GM12878 (cell line): ENCODE measurements around the gene DCAF5. TPM values are rescaled to one million over a fixed set of nuclear protein-coding genes. Genes with fewer than 3 reads are reported as not detected.

Experiments
- ATAC-seq: fragments of 200-7000 bp; cut with Tn5 transposase; 3 replicates; pipeline ENCODE4 v1.9.1; 2020; ENCODE audit warnings: mild to moderate bottlenecking, moderate library complexity
- BruUV-seq: library from RNA; stranded (reverse); fragments of 400-500 nt; replicated peaks from 2 replicates; lab custom pipeline; 2021; lab: Mats Ljungman, UMichigan
- CTCF ChIA-PET: fragments of 300-600 bp; sonication (Branson Sonifier 250); formaldehyde crosslinking; extraction: SDS; loops from one replicate; lab custom pipeline; 2021; ENCODE audit warnings: inconsistent platforms; lab: Yijun Ruan, JAX
- POLR2A ChIA-PET: fragments of 350-600 bp; formaldehyde crosslinking; extraction: SDS; loops from one replicate; lab custom pipeline; 2021; ENCODE audit warnings: inconsistent platforms; lab: Charles Lee
- RAD21 ChIA-PET: fragments of 300-600 bp; sonication (Branson Sonifier 250); formaldehyde crosslinking; loops from one replicate; lab custom pipeline; 2023; ENCODE audit warnings: antibody characterized with exemption; ENCODE audit not compliant: unreplicated experiment; lab: Charles Lee
- SMC1A ChIA-PET: fragments of 300-600 bp; sonication (Branson Sonifier 250); formaldehyde crosslinking; loops from one replicate; lab custom pipeline; 2023; ENCODE audit not compliant: unreplicated experiment, uncharacterized antibody; lab: Charles Lee
- DNase-seq: peaks from one replicate; pipeline ENCODE4 v3.0.0-alpha.2; 2011; ENCODE audit warnings: low read depth, low spot score
- FAIRE-seq: peaks from 3 replicates; lab custom pipeline; 2011; peaks lifted over from hg19 to GRCh38; lab: Jason Lieb, UNC
- H2AFZ ChIP-seq: 2 replicates; pipeline ENCODE4 v1.6.0; 2011; ENCODE audit warnings: low read depth, low read length, control low read depth; ENCODE audit not compliant: control insufficient read depth
- H3K27ac ChIP-seq: 2 replicates; pipeline ENCODE4 v1.5.1; 2011; ENCODE audit warnings: control low read depth; ENCODE audit not compliant: control insufficient read depth, insufficient read depth
- H3K27me3 ChIP-seq, 2 experiments: replicated peaks in 1 of 2; 2 replicates each; pipeline versions ENCODE4 v1.6.0 to v1.6.1; 2011; ENCODE audit warnings: low read length in 1 of 2; ENCODE audit not compliant: control insufficient read depth in 2 of 2, insufficient read depth in 2 of 2
- H3K36me3 ChIP-seq, 2 experiments: 2 replicates each; pipeline ENCODE4 v1.5.1; 2011; ENCODE audit warnings: low read length in 1 of 2; ENCODE audit not compliant: control insufficient read depth in 2 of 2, insufficient read depth in 2 of 2
- H3K4me1 ChIP-seq: 2 replicates; pipeline ENCODE4 v1.6.1; 2011; ENCODE audit warnings: mild to moderate bottlenecking, low read length, moderate library complexity, mixed read lengths; ENCODE audit not compliant: control insufficient read depth, insufficient read depth
- H3K4me2 ChIP-seq: 2 replicates; pipeline ENCODE4 v1.6.0; 2011; ENCODE audit warnings: control low read depth; ENCODE audit not compliant: control insufficient read depth, insufficient read depth
- H3K4me3 ChIP-seq: fragments of 200-600 bp; sonication (generic); 2 replicates; pipeline ENCODE4 v1.5.1; 2016
- H3K79me2 ChIP-seq: 2 replicates; pipeline ENCODE4 v1.6.0; 2011; ENCODE audit warnings: low read length; ENCODE audit not compliant: control insufficient read depth, insufficient read depth
- H3K9ac ChIP-seq: 2 replicates; pipeline ENCODE4 v1.8.0; 2011; ENCODE audit warnings: low read length, control low read depth, mixed read lengths; ENCODE audit not compliant: control insufficient read depth, insufficient read depth
- H3K9me3 ChIP-seq: replicated peaks from 3 replicates; pipeline ENCODE4 v1.5.1; 2011; ENCODE audit warnings: mild to moderate bottlenecking, low read length; ENCODE audit not compliant: control insufficient read depth, insufficient read depth
- H4K20me1 ChIP-seq: 2 replicates; pipeline ENCODE4 v1.6.0; 2011; ENCODE audit not compliant: control insufficient read depth, insufficient read depth
- BHLHE40 ChIP-seq, 2 experiments: fragments of 450-650 bp in 1 of 2; IDR thresholded peaks; 2 replicates each; pipeline ENCODE4 v1.6.1; 2011 to 2017; ENCODE audit warnings: low read depth in 2 of 2, borderline replicate concordance in 1 of 2, improper control_type of control experiment in 1 of 2, low read length in 1 of 2, mild to moderate bottlenecking in 1 of 2
- DPF2 ChIP-seq: fragments of 450-650 bp; IDR thresholded peaks from 2 replicates; pipeline ENCODE4 v1.6.1; 2017; ENCODE audit warnings: mild to moderate bottlenecking
- EP300 ChIP-seq, 2 experiments: fragments of 150-350 bp in 1 of 2; IDR thresholded peaks; 2 replicates each; pipeline ENCODE4 v1.6.1; 2011 to 2012; ENCODE audit warnings: low read depth in 2 of 2, low read length in 2 of 2, borderline replicate concordance in 1 of 2, improper control_type of control experiment in 1 of 2, inconsistent platforms in 1 of 2; ENCODE audit not compliant: control insufficient read depth in 1 of 2
- USF1 ChIP-seq: IDR thresholded peaks from 2 replicates; pipeline ENCODE4 v1.6.1; 2011; ENCODE audit warnings: borderline replicate concordance, low read depth, mild to moderate bottlenecking, moderate library complexity, mixed read lengths, low read length; ENCODE audit not compliant: insufficient read depth; ENCODE audit errors: extremely low read length
- WGBS: methylation state at CpG from one replicate; pipeline ENCODE4 v1.1.6; 2016; ENCODE audit warnings: low lambda C conversion rate; ENCODE audit not compliant: insufficient replicate concordance, insufficient coverage; ENCODE audit errors: missing lambda C conversion rate; 5-methylcytosine and 5-hydroxymethylcytosine counted together
- in situ Hi-C: fragments of 300-500 bp; cut with MboI; formaldehyde crosslinking; loops from 9 replicates; pipeline ENCODE4 v1.14.3; 2018; ENCODE audit warnings: mixed read lengths
- intact Hi-C: fragments of 100-400 bp; cut with micrococcal nuclease; formaldehyde crosslinking; loops from one replicate; pipeline ENCODE4 v1.14.2; 2022; ENCODE audit not compliant: unreplicated experiment
- polyA plus RNA-seq, 11 experiments: library from polyadenylated mRNA; depleted of rRNA in 4 of 11; unstranded in 6 of 11; stranded (reverse) in 5 of 11; fragments of >200 nt; fragmentation: Nextera tagmentation in 4 of 11; fragmentation: Illumina TruSeq in 1 of 11; extraction: Ambion mirVana in 4 of 11; extraction: Trizol in 1 of 11; gene quantifications; 1 replicate in 1 of 11; 2 replicates in 10 of 11; pipeline versions ENCODE4 v1.2.1 to v1.2.3, GENCODE V29; 2011 to 2016; ENCODE audit warnings: inconsistent platforms in 2 of 11, missing spikeins in 2 of 11, low read depth in 1 of 11
- total RNA-seq, 4 experiments: library from RNA; depleted of rRNA in 3 of 4; stranded (reverse); fragments of >200 nt in 3 of 4; fragmentation: Illumina TruSeq in 1 of 4; extraction: Trizol in 1 of 4; gene quantifications; 2 replicates each; pipeline versions ENCODE4 v1.2.1 to v1.2.3, GENCODE V29; 2013 to 2021

The DCAF5 gene
- total and polyA plus RNA-seq, 10 of the 15 experiments (the other 5 are each of a cell fraction or from before 2014, with no cell fraction given) = 6.8 to 38.1 (median 19.1) TPM

GRCh38 chr14:69037790-69038454 lies 115.0 kb downstream of the DCAF5 start:
- H3K36me3 ChIP-seq = no peaks in the 10 kb centered on the region
- H3K9ac ChIP-seq = no peak overlapping the region
- ChIA-PET CTCF (no interaction called here), SMC1A (interaction anchor here (1.1 kb wide), 1 partner anchor 21 kb away, joined by 3 read pairs; no protein-coding TSS in a partner anchor), RAD21 (no interaction called here), POLR2A (no interaction called here)
- no peaks in the 10 kb centered on the region for H3K4me1 ChIP-seq
- no peaks in the 10 kb centered on the region for H3K79me2 ChIP-seq
- no peak for ATAC-seq
- 17% methylated on average over 7 of the region's 7 CpGs for WGBS
- TF ChIP-seq EP300 (IDR thresholded peaks at IDR 0.05; ENCODE audit: borderline replicate concordance in 1 of 2, control insufficient read depth in 1 of 2, low read depth in 2 of 2, low read length in 2 of 2) (no peak), BHLHE40 (IDR thresholded peaks at IDR 0.05; ENCODE audit: borderline replicate concordance in 1 of 2, low read depth in 2 of 2, low read length in 1 of 2) (no peak), USF1 (no peak), DPF2 (no peak)
- FAIRE-seq = no peak
- no peaks in the 10 kb centered on the region for H3K9me3 ChIP-seq
- no peak overlapping the region for H3K27ac ChIP-seq
- H3K4me3 ChIP-seq = no peak overlapping the region
- no peak overlapping the region for H3K4me2 ChIP-seq
- no TSS peak for BruUV-seq
- intact Hi-C loops (no loop called here), in situ Hi-C loops (no loop called here)
- DNase-seq = no peak
- H3K27me3 ChIP-seq = peaks cover 0 to 7% of the 10 kb centered on the region in 2 experiments; a peak in 3 of 4 replicates
- H2AFZ ChIP-seq = no peak overlapping the region
- H4K20me1 ChIP-seq = no peaks in the 10 kb centered on the region
